Stomach (tissue), 9 donors: Measurements from ENCODE around the gene SRF. TPM values are rescaled to one million over a fixed set of nuclear protein-coding genes. Genes with fewer than 3 reads are reported as not detected.

Experiments
- DNase-seq, 2 donors: peaks; one replicate each; pipeline versions ENCODE4 v3.0.0 to v3.0.0-alpha.2; 2013 to 2019
- H3K27ac ChIP-seq, 5 donors: fragments of 200-600 bp in 4 of 5; sonication (generic) in 4 of 5; one replicate each; pipeline ENCODE4 v1.5.1; 2013 to 2019; ENCODE audit warnings: mild to moderate bottlenecking in 1 of 5, moderate library complexity in 1 of 5
- H3K27me3 ChIP-seq, 3 donors: fragments of 200-600 bp; sonication (generic); one replicate each; pipeline ENCODE4 v1.5.1; 2017 to 2019; ENCODE audit warnings: mixed run types in 1 of 3
- H3K36me3 ChIP-seq, 4 donors: fragments of 200-600 bp; sonication (generic); 1 replicate in 3 of 4; 2 replicates in 1 of 4; pipeline ENCODE4 v1.5.1; 2016 to 2019
- H3K4me1 ChIP-seq, 4 donors: fragments of 200-600 bp; sonication (generic); one replicate each; pipeline ENCODE4 v1.5.1; 2016 to 2019
- H3K4me3 ChIP-seq, 4 donors: fragments of 200-600 bp; sonication (generic) in 3 of 4; one replicate each; pipeline ENCODE4 v1.5.1; 2016 to 2019; ENCODE audit warnings: mild to moderate bottlenecking in 1 of 4
- H3K9me3 ChIP-seq, 4 donors: fragments of 200-600 bp; sonication (generic); one replicate each; pipeline ENCODE4 v1.5.1; 2016 to 2019
- EP300 ChIP-seq: sonication (generic); formaldehyde crosslinking; IDR thresholded peaks from one replicate; pipeline ENCODE4 v1.6.1; 2017; ENCODE audit warnings: antibody characterized with exemption
- POLR2A ChIP-seq, 4 donors: fragments of 450-650 bp; IDR thresholded peaks; one replicate each; pipeline ENCODE4 v1.6.1; 2016; ENCODE audit warnings: antibody characterized with exemption in 4 of 4, control low read depth in 2 of 4, mild to moderate bottlenecking in 1 of 4, moderate library complexity in 1 of 4
- POLR2AphosphoS5 ChIP-seq, 3 donors: sonication (generic); formaldehyde crosslinking; IDR thresholded peaks; one replicate each; pipeline ENCODE4 v1.6.1; 2016; ENCODE audit warnings: antibody characterized with exemption in 3 of 3
- WGBS, 5 donors: extraction: QIAGEN DNeasy Blood & Tissue Kit in 3 of 5; methylation state at CpG; one replicate each; pipeline versions ENCODE4 v1.1.5 to v1.1.7; 2013 to 2018; 5-methylcytosine and 5-hydroxymethylcytosine counted together
- intact Hi-C: fragments of 100-400 bp; cut with DNase I; formaldehyde crosslinking; loops from one replicate; pipeline ENCODE4 v1.15.1; 2023; ENCODE audit warnings: low total_unique reads
- polyA plus RNA-seq, 3 donors: library from polyadenylated mRNA; stranded (reverse); fragments of 200-250 nt; gene quantifications; one replicate each; pipeline ENCODE4 v1.2.3, GENCODE V29; 2013
- total RNA-seq, 5 donors: library from RNA; depleted of rRNA; stranded (reverse); fragments of >200 nt; gene quantifications; one replicate each; pipeline versions ENCODE4 v1.1.0 to v1.2.3, GENCODE V29; 2014 to 2016
- TF ChIP-seq, protein P1 (sequence below), 7 experiments: fragments of 450-650 bp in 4 of 7; fragments of 200-600 bp in 3 of 7; sonication (generic) in 3 of 7; IDR thresholded peaks; one replicate each; pipeline ENCODE4 v1.5.1; 2016 to 2019; ENCODE audit warnings: antibody characterized with exemption in 7 of 7, control low read depth in 2 of 7, mild to moderate bottlenecking in 1 of 7
- donor health status: healthy with polysubstance abuse.
- donor health status: Bipolar disorder and iron deficiency.
- donor health status: healthy.

Gene SRF
- total and polyA plus RNA-seq, 8 donors = 10.5 to 40.6 (median 24.0) TPM

DNA sequence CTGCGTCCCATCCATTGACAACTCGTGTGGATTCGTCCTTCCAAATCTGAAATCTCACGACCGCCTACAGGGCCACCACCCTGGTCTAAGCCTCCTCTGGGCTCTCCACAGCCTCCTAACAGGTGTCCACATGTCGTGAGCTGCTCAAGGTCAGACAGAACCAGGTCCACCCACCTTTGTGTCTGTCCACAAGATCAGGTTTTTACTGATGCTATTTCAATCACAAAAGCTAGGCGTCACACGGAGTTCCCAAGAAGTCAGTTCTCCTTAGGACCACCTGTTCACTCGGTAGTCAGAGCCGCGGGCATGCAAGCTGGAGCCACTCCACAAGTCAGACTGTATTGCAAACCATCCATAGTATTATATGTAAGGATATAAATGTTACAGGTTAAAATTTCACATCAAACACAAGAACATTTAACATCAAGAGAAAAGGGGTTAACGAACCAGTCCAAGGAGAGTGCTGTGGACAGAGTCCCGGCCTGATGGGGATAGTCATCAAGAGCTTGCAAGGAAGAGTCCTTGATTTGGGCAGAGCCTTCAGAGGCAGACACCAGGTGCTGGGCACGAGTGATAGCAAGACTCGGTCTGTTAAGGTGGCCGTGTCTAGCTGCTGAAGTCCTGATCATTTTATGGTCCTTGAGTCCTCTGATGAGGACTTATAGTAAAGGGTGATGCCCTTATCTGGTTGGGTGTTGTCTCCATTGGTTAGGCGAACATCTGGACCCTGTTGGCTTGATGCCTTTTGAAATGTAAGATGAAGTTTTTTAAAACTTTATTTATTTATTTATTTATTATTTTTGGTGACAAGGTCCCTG lies 58.9 kb downstream of the SRF start:
- 76 to 82% (median 78%) methylated on average over 17 of the region's 17 CpGs for WGBS, 5 donors
- intact Hi-C loops = no loop called here
- Histone ChIP-seq H3K27me3 (peaks cover 0 to 5% (median 0%) of the 10 kb centered on the region in 3 donors), H3K36me3 (peaks cover 0 to 15% (median 7%) of the 10 kb centered on the region in 4 donors), H3K27ac (peak overlapping the region in 3 of 5 donors; percentile 59 to 83 (median 81)), H3K4me1 (peaks cover 0 to 23% (median 9%) of the 10 kb centered on the region in 4 donors), H3K4me3 (peak overlapping the region; percentile 65 to 74 (median 70)), H3K9me3 (no peaks in the 10 kb centered on the region)
- DNase-seq = no peak
- TF ChIP-seq, protein P1, sequence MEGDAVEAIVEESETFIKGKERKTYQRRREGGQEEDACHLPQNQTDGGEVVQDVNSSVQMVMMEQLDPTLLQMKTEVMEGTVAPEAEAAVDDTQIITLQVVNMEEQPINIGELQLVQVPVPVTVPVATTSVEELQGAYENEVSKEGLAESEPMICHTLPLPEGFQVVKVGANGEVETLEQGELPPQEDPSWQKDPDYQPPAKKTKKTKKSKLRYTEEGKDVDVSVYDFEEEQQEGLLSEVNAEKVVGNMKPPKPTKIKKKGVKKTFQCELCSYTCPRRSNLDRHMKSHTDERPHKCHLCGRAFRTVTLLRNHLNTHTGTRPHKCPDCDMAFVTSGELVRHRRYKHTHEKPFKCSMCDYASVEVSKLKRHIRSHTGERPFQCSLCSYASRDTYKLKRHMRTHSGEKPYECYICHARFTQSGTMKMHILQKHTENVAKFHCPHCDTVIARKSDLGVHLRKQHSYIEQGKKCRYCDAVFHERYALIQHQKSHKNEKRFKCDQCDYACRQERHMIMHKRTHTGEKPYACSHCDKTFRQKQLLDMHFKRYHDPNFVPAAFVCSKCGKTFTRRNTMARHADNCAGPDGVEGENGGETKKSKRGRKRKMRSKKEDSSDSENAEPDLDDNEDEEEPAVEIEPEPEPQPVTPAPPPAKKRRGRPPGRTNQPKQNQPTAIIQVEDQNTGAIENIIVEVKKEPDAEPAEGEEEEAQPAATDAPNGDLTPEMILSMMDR (IDR thresholded peaks at IDR 0.05) = no peak
- TF ChIP-seq POLR2AphosphoS5 (IDR thresholded peaks at IDR 0.05) = no peak
- TF ChIP-seq EP300 = no peak
- no peak for TF ChIP-seq POLR2A (IDR thresholded peaks at IDR 0.05)

DNA sequence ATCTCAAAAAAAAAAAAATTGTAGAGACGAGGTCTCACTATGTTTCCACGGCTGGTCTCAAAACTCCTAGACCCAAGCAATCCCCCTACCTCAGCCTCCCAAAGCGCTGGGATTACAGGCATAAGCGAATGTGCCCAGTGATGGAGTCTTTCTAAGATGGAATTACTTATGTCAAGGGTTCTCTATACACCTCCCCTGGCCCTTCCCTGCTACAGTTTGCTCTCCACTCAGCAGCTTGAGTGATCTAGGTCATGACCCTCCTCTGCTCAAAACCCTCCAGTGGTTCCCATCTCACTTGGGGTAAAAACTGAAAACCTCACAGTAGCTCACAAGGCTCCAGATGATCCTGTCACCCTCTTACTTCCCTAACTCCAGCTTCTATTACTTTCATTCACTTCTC lies 60.0 kb downstream of the SRF start:
- Histone ChIP-seq H3K27me3 (peaks cover 0 to 8% (median 0%) of the 10 kb centered on the region in 3 donors), H3K9me3 (no peaks in the 10 kb centered on the region), H3K27ac (no peak overlapping the region), H3K4me1 (peaks cover 0 to 23% (median 9%) of the 10 kb centered on the region in 4 donors), H3K4me3 (no peak overlapping the region), H3K36me3 (peaks cover 0 to 4% (median under 1%) of the 10 kb centered on the region in 4 donors)
- intact Hi-C loops = no loop called here
- no peak for TF ChIP-seq POLR2A (IDR thresholded peaks at IDR 0.05)
- TF ChIP-seq, protein P1 (IDR thresholded peaks at IDR 0.05) = no peak
- no peak for TF ChIP-seq EP300
- no peak for TF ChIP-seq POLR2AphosphoS5 (IDR thresholded peaks at IDR 0.05)
- WGBS, 5 donors = 85 to 96% (median 92%) methylated on average over 4 of the region's 4 CpGs
- no peak for DNase-seq

Other genes with a start within 250 kb of the SRF start
- 10 to 100 TPM in 4 of 5 donors, 1 to 10 TPM in 1; 2.2 to 45.5 (median 30.3) TPM for gene CNPY3, start 241.8 kb upstream of the SRF start, total RNA-seq
- 10 to 100 TPM; 21.7 to 33.7 (median 25.8) TPM for gene CNPY3, start 241.8 kb upstream of the SRF start, polyA plus RNA-seq
- 10 to 100 TPM in 1 of 5 donors, 1 to 10 TPM in 1, under 1 TPM in 1, not detected in 2; 0.45 to 21.3 (median 1.8) TPM for gene GNMT, start 210.5 kb upstream of the SRF start, total RNA-seq
- 100 to 1,000 TPM in 1 of 3 donors, 10 to 100 TPM in 2; 14.4 to 121 (median 73.2) TPM for gene GNMT, start 210.5 kb upstream of the SRF start, polyA plus RNA-seq
- gene PEX6, start 192.1 kb upstream of the SRF start, total RNA-seq = 100 to 1,000 TPM in 1 of 5 donors, 10 to 100 TPM in 2, 1 to 10 TPM in 2; 5.5 to 118 (median 23.9) TPM
- gene PEX6, start 192.1 kb upstream of the SRF start, polyA plus RNA-seq = 10 to 100 TPM; 13.0 to 16.4 (median 15.1) TPM
- gene PPP2R5D, start 186.7 kb upstream of the SRF start, total RNA-seq = 100 to 1,000 TPM in 1 of 5 donors, 10 to 100 TPM in 4; 19.6 to 517 (median 40.6) TPM
- 10 to 100 TPM; 21.0 to 23.7 (median 21.5) TPM for gene PPP2R5D, start 186.7 kb upstream of the SRF start, polyA plus RNA-seq
- gene MEA1, start 157.3 kb upstream of the SRF start, total RNA-seq = 10 to 100 TPM in 4 of 5 donors, 1 to 10 TPM in 1; 3.6 to 61.3 (median 27.7) TPM
- gene MEA1, start 157.3 kb upstream of the SRF start, polyA plus RNA-seq = 100 to 1,000 TPM in 2 of 3 donors, 10 to 100 TPM in 1; 95.2 to 118 (median 102) TPM
- 10 to 100 TPM; 40.0 to 88.5 (median 66.5) TPM for gene KLHDC3, start 157.0 kb upstream of the SRF start, total RNA-seq
- 10 to 100 TPM; 57.7 to 85.0 (median 84.2) TPM for gene KLHDC3, start 157.0 kb upstream of the SRF start, polyA plus RNA-seq
- gene RRP36, start 149.6 kb upstream of the SRF start, total RNA-seq = 10 to 100 TPM in 4 of 5 donors, 1 to 10 TPM in 1; 3.5 to 61.1 (median 37.1) TPM
- gene RRP36, start 149.6 kb upstream of the SRF start, polyA plus RNA-seq = 10 to 100 TPM; 27.8 to 47.7 (median 39.6) TPM
- 10 to 100 TPM in 4 of 5 donors, 1 to 10 TPM in 1; 9.9 to 26.1 (median 14.1) TPM for gene CUL7, start 117.4 kb upstream of the SRF start, total RNA-seq
- gene CUL7, start 117.4 kb upstream of the SRF start, polyA plus RNA-seq = 1 to 10 TPM; 4.4 to 5.9 (median 4.7) TPM
- 10 to 100 TPM in 2 of 5 donors, 1 to 10 TPM in 3; 3.5 to 28.1 (median 8.8) TPM for gene MRPL2, start 111.8 kb upstream of the SRF start, total RNA-seq
- 10 to 100 TPM; 40.0 to 74.8 (median 49.8) TPM for gene MRPL2, start 111.8 kb upstream of the SRF start, polyA plus RNA-seq
- 100 to 1,000 TPM in 2 of 5 donors, 10 to 100 TPM in 3; 24.4 to 410 (median 61.1) TPM for gene KLC4, start 111.6 kb upstream of the SRF start, total RNA-seq
- 10 to 100 TPM; 23.5 to 38.5 (median 31.1) TPM for gene KLC4, start 111.6 kb upstream of the SRF start, polyA plus RNA-seq
- gene PTK7, start 95.0 kb upstream of the SRF start, total RNA-seq = 10 to 100 TPM in 4 of 5 donors, 1 to 10 TPM in 1; 8.2 to 64.9 (median 28.8) TPM
- 10 to 100 TPM in 2 of 3 donors, 1 to 10 TPM in 1; 4.0 to 31.1 (median 12.1) TPM for gene PTK7, start 95.0 kb upstream of the SRF start, polyA plus RNA-seq
- 100 to 1,000 TPM in 1 of 5 donors, 10 to 100 TPM in 4; 22.8 to 120 (median 53.9) TPM for gene CUL9, start 10.9 kb downstream of the SRF start, total RNA-seq
- gene CUL9, start 10.9 kb downstream of the SRF start, polyA plus RNA-seq = 10 to 100 TPM; 35.7 to 49.7 (median 40.3) TPM
- 100 to 1,000 TPM in 1 of 5 donors, 10 to 100 TPM in 3, not detected in 1; 42.9 to 136 (median 66.5) TPM for gene DNPH1, start 58.2 kb downstream of the SRF start, total RNA-seq
- gene DNPH1, start 58.2 kb downstream of the SRF start, polyA plus RNA-seq = 100 to 1,000 TPM; 109 to 158 (median 113) TPM
- gene TTBK1, start 72.2 kb downstream of the SRF start, total RNA-seq = under 1 TPM in 2 of 5 donors, not detected in 3; 0.14 to 0.37 TPM
- under 1 TPM; 0.05 to 0.15 (median 0.12) TPM for gene TTBK1, start 72.2 kb downstream of the SRF start, polyA plus RNA-seq
- not detected for gene SLC22A7, start 127.0 kb downstream of the SRF start, total RNA-seq
- not detected for gene SLC22A7, start 127.0 kb downstream of the SRF start, polyA plus RNA-seq
- gene CRIP3, start 137.6 kb downstream of the SRF start, total RNA-seq = under 1 TPM in 1 of 5 donors, not detected in 4; 0.92 TPM
- gene CRIP3, start 137.6 kb downstream of the SRF start, polyA plus RNA-seq = 1 to 10 TPM in 1 of 3 donors, under 1 TPM in 1, not detected in 1; 0.37 to 1.6 TPM
- 10 to 100 TPM in 3 of 5 donors, 1 to 10 TPM in 2; 5.8 to 13.3 (median 12.3) TPM for gene ZNF318, start 198.4 kb downstream of the SRF start, total RNA-seq
- 1 to 10 TPM; 2.6 to 4.8 (median 2.6) TPM for gene ZNF318, start 198.4 kb downstream of the SRF start, polyA plus RNA-seq